Sigmoid colon (tissue), 7 donors: ENCODE results near the gene MXD4. TPM values are rescaled to one million over a fixed set of nuclear protein-coding genes. Genes with fewer than 3 reads are reported as not detected.

Experiments
- DNase-seq: peaks from one replicate; pipeline ENCODE4 v3.0.0-alpha.2; 2019
- H3K27ac ChIP-seq, 4 donors: fragments of 200-600 bp; sonication (generic); one replicate each; pipeline ENCODE4 v1.5.1; 2016 to 2019; ENCODE audit warnings: mild to moderate bottlenecking in 1 of 4
- H3K27me3 ChIP-seq, 3 donors: fragments of 200-600 bp; sonication (generic); one replicate each; pipeline ENCODE4 v1.5.1; 2019; ENCODE audit warnings: mild to moderate bottlenecking in 1 of 3
- H3K36me3 ChIP-seq, 4 donors: fragments of 200-600 bp; sonication (generic); one replicate each; pipeline ENCODE4 v1.5.1; 2016 to 2019
- H3K4me1 ChIP-seq, 4 donors: fragments of 200-600 bp; sonication (generic); one replicate each; pipeline ENCODE4 v1.5.1; 2017 to 2019
- H3K4me3 ChIP-seq, 4 donors: fragments of 200-600 bp; sonication (generic); one replicate each; pipeline ENCODE4 v1.5.1; 2017 to 2019; ENCODE audit warnings: mild to moderate bottlenecking in 2 of 4, moderate library complexity in 1 of 4
- H3K9me3 ChIP-seq, 4 donors: fragments of 200-600 bp in 3 of 4; sonication (generic) in 3 of 4; one replicate each; pipeline versions ENCODE4 v1.5.1 to v1.6.1; 2013 to 2019
- EP300 ChIP-seq, 4 donors: sonication (generic); formaldehyde crosslinking; IDR thresholded peaks; one replicate each; pipeline ENCODE4 v1.6.1; 2017; ENCODE audit warnings: antibody characterized with exemption in 4 of 4
- POLR2A ChIP-seq, 2 donors: fragments of 450-650 bp; IDR thresholded peaks; one replicate each; pipeline ENCODE4 v1.6.1; 2016; ENCODE audit warnings: antibody characterized with exemption in 2 of 2, mild to moderate bottlenecking in 2 of 2, moderate library complexity in 2 of 2
- POLR2AphosphoS5 ChIP-seq, 4 donors: sonication (generic); formaldehyde crosslinking; IDR thresholded peaks; one replicate each; pipeline ENCODE4 v1.6.1; 2017; ENCODE audit warnings: antibody characterized with exemption in 4 of 4
- WGBS, 2 donors: extraction: QIAGEN DNeasy Blood & Tissue Kit; methylation state at CpG; one replicate each; pipeline ENCODE4 v1.1.7; 2013; 5-methylcytosine and 5-hydroxymethylcytosine counted together
- intact Hi-C: fragments of 100-400 bp; cut with DNase I; formaldehyde crosslinking; loops from one replicate; pipeline ENCODE4 v1.15.1; 2023
- polyA plus RNA-seq, 3 donors: library from polyadenylated mRNA; stranded (reverse); fragments of 200-250 nt; gene quantifications; one replicate each; pipeline ENCODE4 v1.2.3, GENCODE V29; 2013
- total RNA-seq, 4 donors: library from RNA; depleted of rRNA; stranded (reverse); fragments of >200 nt; gene quantifications; one replicate each; pipeline ENCODE4 v1.1.0, GENCODE V29; 2016
- TF ChIP-seq, protein P1 (sequence below), 4 experiments: fragments of 450-650 bp in 3 of 4; fragments of 200-600 bp in 1 of 4; IDR thresholded peaks; one replicate each; pipeline ENCODE4 v1.5.1; 2016 to 2019; ENCODE audit warnings: antibody characterized with exemption in 4 of 4, mild to moderate bottlenecking in 3 of 4, moderate library complexity in 2 of 4
- donor health status: healthy with polysubstance abuse.
- donor health status: Bipolar disorder and iron deficiency.
- donor health status: healthy.

Gene MXD4
- total and polyA plus RNA-seq, 7 donors: 25.0 to 62.0 (median 36.4) TPM

DNA sequence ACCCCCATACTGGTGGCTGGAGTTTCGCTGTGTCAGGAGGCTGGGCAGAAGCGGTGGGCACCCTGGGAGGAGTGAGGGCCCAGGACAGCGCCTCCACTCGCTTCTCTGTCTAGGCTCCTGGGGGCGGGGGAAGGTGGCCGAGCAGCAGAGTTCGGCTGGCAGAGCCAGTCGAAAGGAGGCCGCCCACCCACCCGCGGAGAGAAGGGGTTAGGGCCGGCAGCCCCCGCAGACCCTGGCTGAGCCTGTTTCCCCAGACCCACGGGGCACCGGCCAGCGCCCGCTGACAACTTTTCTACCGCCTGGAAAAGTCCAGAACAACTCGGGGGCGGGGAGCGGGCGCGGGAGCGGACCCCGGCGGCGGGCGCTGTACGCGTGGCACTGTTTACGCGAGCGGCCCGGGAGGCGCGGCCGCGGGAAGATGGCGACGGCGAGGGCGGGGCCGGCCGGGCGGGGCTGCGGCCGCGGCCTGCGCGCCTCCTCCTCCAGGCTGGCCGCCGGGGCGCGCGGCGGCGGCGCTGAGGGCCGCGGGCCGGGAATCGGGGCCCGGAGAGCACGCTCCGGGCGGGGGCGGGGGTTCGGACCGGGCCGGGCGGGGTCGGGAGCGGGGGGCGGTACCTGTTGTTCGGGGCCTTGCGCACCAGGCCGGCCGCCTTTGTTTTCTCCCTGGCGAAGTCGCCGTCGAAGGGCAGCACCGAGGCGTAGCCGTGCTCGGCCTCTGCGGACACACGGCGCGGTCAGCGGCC lies 628 bp downstream of the MXD4 start:
- intact Hi-C loops: loop anchor here (5.0 to 10.0 kb wide), 3 partner anchors 104 to 496 kb away; partner anchors contain the start of genes CFAP99, TNIP2 and ZFYVE28
- 1% methylated on average over 91 of the region's 91 CpGs for WGBS, 2 donors
- peak; percentile 73 for DNase-seq
- H3K9me3 ChIP-seq: no peaks in the 10 kb centered on the region
- H3K27me3 ChIP-seq: no peaks in the 10 kb centered on the region
- H3K27ac ChIP-seq: peak overlapping the region; percentile 87 to 96 (median 94)
- H3K36me3 ChIP-seq: peaks cover 0 to 7% (median 0%) of the 10 kb centered on the region in 4 donors
- peaks cover 0 to 87% (median 73%) of the 10 kb centered on the region in 4 donors for H3K4me1 ChIP-seq
- H3K4me3 ChIP-seq: peak overlapping the region; percentile 92 to 97 (median 94)
- no peak for TF ChIP-seq POLR2A (IDR thresholded peaks at IDR 0.05)
- TF ChIP-seq POLR2AphosphoS5 (IDR thresholded peaks at IDR 0.05): peak in 1 of 4 donors; percentile 14

DNA sequence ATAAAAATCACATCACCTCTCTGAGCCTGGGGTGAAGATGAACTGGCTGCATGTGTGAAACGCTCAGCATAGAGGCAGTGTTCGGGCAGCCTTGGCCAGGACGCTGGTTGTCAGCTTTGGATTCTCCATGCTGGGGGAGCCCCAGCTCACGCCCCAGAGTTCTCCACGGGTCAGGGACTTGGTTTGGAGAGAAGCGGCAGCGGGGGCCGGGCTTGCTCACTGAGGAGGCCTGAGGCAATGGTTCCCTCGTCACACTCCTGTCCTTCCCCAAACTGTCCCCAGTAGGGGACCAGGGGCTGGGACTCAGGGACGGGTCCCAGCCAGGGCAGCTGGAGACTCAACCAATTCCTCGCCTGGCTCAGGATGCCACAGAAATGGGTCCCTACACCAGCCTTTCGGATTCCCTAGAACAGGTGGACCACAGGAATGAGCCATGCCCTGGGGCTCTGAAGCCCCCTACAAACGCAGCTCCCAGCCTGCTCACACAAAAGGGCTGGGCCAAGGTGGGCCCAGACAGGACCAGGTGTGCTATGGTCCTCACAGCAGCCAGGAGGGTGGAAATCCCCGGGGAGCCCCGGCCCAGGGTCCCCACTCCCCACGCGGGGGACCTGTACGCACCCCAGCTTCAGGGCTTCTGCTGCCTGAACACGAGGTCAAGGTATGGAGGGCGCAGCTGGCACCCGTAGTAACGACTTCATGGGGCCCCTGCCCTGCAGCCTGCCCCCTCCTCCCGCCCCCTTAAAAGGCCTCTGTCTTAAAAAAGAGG lies 1.4 kb downstream of the MXD4 start:
- H3K27ac ChIP-seq: peak overlapping the region; percentile 87 to 96 (median 94)
- TF ChIP-seq, protein P1, sequence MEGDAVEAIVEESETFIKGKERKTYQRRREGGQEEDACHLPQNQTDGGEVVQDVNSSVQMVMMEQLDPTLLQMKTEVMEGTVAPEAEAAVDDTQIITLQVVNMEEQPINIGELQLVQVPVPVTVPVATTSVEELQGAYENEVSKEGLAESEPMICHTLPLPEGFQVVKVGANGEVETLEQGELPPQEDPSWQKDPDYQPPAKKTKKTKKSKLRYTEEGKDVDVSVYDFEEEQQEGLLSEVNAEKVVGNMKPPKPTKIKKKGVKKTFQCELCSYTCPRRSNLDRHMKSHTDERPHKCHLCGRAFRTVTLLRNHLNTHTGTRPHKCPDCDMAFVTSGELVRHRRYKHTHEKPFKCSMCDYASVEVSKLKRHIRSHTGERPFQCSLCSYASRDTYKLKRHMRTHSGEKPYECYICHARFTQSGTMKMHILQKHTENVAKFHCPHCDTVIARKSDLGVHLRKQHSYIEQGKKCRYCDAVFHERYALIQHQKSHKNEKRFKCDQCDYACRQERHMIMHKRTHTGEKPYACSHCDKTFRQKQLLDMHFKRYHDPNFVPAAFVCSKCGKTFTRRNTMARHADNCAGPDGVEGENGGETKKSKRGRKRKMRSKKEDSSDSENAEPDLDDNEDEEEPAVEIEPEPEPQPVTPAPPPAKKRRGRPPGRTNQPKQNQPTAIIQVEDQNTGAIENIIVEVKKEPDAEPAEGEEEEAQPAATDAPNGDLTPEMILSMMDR (IDR thresholded peaks at IDR 0.05): no peak
- peak overlapping the region; percentile 92 to 97 (median 94) for H3K4me3 ChIP-seq
- intact Hi-C loops: loop anchor here (5.0 to 10.0 kb wide), 3 partner anchors 104 to 497 kb away; partner anchors contain the start of genes CFAP99, TNIP2 and ZFYVE28
- peaks cover 0 to 7% (median 0%) of the 10 kb centered on the region in 4 donors for H3K36me3 ChIP-seq
- peaks cover 0 to 87% (median 73%) of the 10 kb centered on the region in 4 donors for H3K4me1 ChIP-seq
- DNase-seq: peak; percentile 74
- WGBS, 2 donors: 46 to 50% methylated on average over 23 of the region's 23 CpGs
- no peaks in the 10 kb centered on the region for H3K9me3 ChIP-seq
- no peaks in the 10 kb centered on the region for H3K27me3 ChIP-seq

DNA sequence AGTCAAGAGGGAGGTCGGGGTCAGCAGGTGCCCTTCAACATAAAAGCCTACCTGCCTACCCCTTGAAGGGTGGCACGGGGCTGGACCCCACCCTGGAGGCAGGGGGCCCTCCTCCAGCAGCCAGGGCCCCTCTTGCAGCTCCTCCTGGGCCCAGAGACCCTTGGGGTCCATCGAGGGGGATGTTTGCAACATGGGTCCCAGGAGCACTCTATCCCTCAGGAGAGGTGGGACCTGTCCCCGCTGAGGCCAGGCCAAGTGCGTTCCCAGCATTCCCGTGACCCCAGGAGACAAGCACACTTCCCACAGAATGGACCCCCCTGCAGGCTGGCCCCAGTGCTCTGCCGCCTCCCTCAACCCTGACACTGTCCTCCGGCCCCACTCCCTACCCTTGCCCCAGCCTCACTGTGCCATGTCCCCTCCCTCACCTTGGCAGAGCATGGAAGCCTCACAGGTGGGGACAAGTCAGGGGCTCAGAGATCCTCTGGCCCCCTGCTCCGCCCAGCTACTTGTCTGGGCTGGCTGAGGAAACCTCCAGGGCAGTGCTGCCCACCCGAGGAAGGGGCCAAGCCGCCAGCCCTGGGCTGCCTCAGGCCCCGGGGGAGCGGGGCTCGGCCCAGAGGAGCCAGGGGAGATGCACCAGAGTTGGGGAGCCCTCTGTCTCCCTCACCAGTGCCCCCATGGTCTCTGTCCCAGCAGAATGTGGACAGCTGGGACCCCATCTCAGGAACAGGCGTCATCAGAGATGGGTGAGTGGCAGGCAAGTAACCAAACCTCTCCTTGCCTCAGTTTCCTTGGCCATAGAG lies 2.2 kb downstream of the MXD4 start:
- no peaks in the 10 kb centered on the region for H3K27me3 ChIP-seq
- peak overlapping the region; percentile 92 to 97 (median 94) for H3K4me3 ChIP-seq
- TF ChIP-seq POLR2AphosphoS5 (IDR thresholded peaks at IDR 0.05) (no peak), POLR2A (IDR thresholded peaks at IDR 0.05) (no peak), EP300 (IDR thresholded peaks at IDR 0.05) (no peak)
- TF ChIP-seq, protein P1 (IDR thresholded peaks at IDR 0.05): no peak
- H3K27ac ChIP-seq: peak overlapping the region; percentile 87 to 96 (median 94)
- peak; percentile 68 for DNase-seq
- H3K36me3 ChIP-seq: peaks cover 0 to 12% (median 3%) of the 10 kb centered on the region in 4 donors
- H3K4me1 ChIP-seq: peaks cover 0 to 88% (median 76%) of the 10 kb centered on the region in 4 donors
- 88 to 90% methylated on average over 15 of the region's 15 CpGs for WGBS, 2 donors
- intact Hi-C loops: loop anchor here (5.0 to 10.0 kb wide), 3 partner anchors 105 to 498 kb away; partner anchors contain the start of genes CFAP99, TNIP2 and ZFYVE28
- no peaks in the 10 kb centered on the region for H3K9me3 ChIP-seq

DNA sequence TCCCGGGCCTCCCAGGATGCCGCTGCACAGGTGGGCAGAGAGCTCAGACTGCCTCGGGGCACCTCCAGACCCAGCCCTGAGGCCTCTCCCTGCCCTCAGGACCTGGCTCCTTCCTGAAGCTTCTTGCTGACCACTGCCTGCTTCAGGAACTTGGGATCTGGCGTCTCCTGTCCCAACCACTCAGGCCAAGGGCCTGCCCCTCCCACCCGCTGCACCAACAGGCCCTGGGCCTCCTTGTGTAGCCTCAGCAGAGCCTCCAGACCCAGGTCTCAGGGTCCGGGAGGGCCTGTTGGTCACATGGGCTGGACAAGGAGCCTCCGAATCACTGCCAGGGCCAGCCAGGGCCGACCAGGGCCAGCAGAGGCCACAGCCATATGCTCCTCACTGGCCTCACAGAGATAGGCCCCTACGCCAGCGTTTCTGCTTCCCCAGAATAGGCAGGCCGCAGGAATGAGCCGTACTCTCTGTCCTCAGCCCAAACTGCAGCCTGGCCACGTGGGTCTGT lies 2.8 kb downstream of the MXD4 start:
- DNase-seq: peak; percentile 63
- intact Hi-C loops: no loop called here
- H3K27ac ChIP-seq: peak overlapping the region; percentile 87 to 96 (median 94)
- WGBS, 2 donors: 82 to 86% methylated on average over 13 of the region's 13 CpGs
- no peaks in the 10 kb centered on the region for H3K27me3 ChIP-seq
- peaks cover 0 to 19% (median 6%) of the 10 kb centered on the region in 4 donors for H3K36me3 ChIP-seq
- H3K9me3 ChIP-seq: no peaks in the 10 kb centered on the region
- H3K4me1 ChIP-seq: peaks cover 0 to 84% (median 76%) of the 10 kb centered on the region in 4 donors
- H3K4me3 ChIP-seq: peak overlapping the region in 1 of 4 donors; percentile 92
- TF ChIP-seq, protein P1 (IDR thresholded peaks at IDR 0.05): no peak
- TF ChIP-seq POLR2A (IDR thresholded peaks at IDR 0.05): no peak
- TF ChIP-seq EP300 (IDR thresholded peaks at IDR 0.05): no peak
